ENCODE results near the gene PKNOX2.

Gene PKNOX2

DNA sequence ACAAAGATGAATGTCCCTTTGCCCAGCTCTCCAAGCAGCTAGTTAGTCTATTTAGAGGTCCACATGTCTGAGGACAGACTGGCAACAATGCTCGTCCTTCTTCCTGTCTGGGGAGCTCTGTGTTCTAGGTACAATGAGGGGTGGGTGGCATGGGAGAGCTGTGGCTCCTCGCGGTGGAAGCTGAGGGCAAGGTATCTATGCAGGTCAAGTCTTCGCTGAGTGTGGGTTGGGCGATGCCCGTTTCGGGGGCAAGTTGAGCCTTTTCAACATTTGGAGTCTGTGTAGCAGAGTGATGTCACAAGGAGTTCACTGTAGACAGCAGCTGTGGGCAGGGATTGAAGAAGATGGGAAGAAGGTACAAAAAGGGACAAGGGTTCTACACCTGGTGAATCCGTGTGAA, 168.3 kb downstream of the PKNOX2 start:
- no peak for DNase-seq (ENCODE audit: low read depth in 2 of 2)
- TF ChIP-seq, protein P1, sequence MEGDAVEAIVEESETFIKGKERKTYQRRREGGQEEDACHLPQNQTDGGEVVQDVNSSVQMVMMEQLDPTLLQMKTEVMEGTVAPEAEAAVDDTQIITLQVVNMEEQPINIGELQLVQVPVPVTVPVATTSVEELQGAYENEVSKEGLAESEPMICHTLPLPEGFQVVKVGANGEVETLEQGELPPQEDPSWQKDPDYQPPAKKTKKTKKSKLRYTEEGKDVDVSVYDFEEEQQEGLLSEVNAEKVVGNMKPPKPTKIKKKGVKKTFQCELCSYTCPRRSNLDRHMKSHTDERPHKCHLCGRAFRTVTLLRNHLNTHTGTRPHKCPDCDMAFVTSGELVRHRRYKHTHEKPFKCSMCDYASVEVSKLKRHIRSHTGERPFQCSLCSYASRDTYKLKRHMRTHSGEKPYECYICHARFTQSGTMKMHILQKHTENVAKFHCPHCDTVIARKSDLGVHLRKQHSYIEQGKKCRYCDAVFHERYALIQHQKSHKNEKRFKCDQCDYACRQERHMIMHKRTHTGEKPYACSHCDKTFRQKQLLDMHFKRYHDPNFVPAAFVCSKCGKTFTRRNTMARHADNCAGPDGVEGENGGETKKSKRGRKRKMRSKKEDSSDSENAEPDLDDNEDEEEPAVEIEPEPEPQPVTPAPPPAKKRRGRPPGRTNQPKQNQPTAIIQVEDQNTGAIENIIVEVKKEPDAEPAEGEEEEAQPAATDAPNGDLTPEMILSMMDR (IDR thresholded peaks at IDR 0.05; ENCODE audit: low read depth, low read length) = no peak
- no peak overlapping the region for H3K4me3 ChIP-seq (replicated peaks in 1 of 2; ENCODE audit: low read depth in 2 of 2, low read length in 2 of 2)

DNA sequence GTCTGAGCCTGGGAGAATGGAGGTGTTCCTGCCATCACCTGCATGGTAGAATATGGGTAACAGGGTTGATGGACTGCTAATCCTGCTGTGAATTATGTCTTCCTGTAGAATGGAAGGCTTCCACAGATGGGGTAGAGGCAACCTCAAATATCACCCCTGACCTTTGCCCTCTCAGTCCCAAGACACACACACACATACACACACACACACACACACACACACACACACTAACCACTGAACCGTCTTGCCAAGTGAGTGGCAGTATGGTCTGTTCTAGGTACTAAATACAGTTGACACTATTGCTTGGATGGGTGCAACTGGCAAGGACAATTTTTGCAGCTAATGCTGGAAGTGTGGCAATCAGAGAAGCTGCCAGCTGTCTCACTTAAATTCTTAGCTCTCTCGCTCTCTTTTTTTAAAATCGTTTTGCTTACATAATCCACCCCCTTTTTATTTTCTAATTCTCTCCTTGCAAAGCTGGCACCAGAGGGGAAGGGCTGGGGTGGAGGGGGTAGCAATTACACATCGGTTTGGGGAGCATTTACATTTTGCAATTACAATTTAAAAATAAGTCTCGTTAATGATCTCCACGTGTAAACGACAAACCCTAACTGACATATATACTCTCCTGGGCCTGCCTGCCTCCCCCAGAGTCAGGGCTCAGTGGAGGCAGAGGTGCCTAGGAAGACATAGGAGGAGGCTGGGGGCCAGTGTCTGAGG, 169.0 kb downstream of the PKNOX2 start:
- DNase-seq (ENCODE audit: low read depth in 2 of 2) = no peak

DNA sequence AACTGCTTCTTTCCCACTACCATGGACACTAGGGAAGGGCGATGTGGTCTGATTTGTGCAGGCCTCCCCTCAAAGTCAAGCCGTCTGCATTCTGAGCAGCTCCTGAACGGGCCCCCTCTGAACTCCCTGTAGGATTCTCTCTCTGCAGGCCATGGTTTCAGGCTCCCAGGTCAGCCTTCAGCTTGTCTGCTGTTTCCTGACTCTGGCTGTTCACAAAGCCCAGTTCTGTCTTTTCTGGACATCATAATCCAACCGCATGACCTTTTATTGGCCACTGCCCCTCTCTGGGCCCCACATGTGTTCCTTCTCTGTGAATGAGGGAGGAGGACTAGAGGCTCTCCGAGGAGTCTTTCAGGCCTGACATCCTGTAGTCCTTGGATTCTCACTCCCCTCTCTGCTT, 170.6 kb downstream of the PKNOX2 start:
- TF ChIP-seq, protein P1 (IDR thresholded peaks at IDR 0.05; ENCODE audit: low read depth, low read length) = no peak
- DNase-seq (ENCODE audit: low read depth in 2 of 2) = no peak
- no peak overlapping the region for H3K4me3 ChIP-seq (replicated peaks in 1 of 2; ENCODE audit: low read depth in 2 of 2, low read length in 2 of 2)

More for the DNA sequence above, 169.0 kb downstream of the PKNOX2 start:
- TF ChIP-seq, protein P1 (IDR thresholded peaks at IDR 0.05; ENCODE audit: low read depth, low read length) = no peak
- H3K4me3 ChIP-seq (replicated peaks in 1 of 2; ENCODE audit: low read depth in 2 of 2, low read length in 2 of 2) = no peak overlapping the region

DNA sequence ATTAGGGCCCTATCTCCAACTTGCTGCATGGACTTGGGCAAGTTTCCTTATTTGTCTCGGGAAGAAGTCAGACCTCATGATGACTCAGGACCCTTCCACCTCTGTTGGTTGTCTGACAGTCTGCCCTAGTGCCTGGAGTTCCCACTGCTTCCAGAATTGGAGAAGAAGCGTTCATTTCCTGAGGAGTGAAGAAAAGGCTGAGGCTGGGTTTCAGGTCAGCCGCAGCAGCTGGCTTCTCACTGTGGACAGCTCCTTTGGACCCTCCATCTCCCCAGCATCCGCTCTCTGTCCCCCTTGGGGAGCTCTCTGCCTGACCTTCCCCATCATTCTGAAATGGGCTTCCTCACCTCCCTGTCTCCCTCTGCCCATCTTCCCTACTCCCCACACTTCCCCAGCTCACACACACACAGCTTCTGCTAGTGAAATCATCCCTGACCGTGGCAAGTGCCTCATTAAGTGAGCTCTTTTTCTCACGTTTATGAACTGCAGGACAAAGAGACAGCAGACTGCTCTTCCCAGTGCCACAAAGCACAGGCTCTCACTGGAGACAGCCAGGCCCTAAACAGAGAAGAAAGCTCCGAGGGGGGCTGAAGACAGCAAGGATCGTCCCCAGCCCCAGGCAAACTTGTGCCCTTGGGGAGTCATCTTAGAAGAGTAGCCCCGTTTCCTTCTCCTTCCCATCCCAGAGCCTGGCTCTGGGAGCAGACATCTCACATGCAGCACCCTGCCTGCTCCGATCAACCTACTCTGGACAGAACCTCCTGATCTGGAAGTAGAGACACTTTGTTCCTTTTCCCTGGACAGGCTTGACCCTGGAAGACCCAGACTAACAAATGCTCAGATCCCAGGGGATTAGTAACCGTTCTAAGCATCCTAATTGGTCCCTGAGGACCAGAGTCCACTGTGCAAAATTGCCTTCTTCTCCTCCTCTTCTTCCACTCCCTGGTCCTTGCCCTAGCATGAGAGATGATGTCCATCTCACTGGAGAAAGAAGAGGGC, 173.6 kb downstream of the PKNOX2 start:
- H3K4me3 ChIP-seq (replicated peaks in 1 of 2; ENCODE audit: low read depth in 2 of 2, low read length in 2 of 2) = no peak overlapping the region
- DNase-seq (ENCODE audit: low read depth in 2 of 2) = peak in 1 of 2 donors; percentile 14
- TF ChIP-seq, protein P1 (IDR thresholded peaks at IDR 0.05; ENCODE audit: low read depth, low read length) = no peak

DNA sequence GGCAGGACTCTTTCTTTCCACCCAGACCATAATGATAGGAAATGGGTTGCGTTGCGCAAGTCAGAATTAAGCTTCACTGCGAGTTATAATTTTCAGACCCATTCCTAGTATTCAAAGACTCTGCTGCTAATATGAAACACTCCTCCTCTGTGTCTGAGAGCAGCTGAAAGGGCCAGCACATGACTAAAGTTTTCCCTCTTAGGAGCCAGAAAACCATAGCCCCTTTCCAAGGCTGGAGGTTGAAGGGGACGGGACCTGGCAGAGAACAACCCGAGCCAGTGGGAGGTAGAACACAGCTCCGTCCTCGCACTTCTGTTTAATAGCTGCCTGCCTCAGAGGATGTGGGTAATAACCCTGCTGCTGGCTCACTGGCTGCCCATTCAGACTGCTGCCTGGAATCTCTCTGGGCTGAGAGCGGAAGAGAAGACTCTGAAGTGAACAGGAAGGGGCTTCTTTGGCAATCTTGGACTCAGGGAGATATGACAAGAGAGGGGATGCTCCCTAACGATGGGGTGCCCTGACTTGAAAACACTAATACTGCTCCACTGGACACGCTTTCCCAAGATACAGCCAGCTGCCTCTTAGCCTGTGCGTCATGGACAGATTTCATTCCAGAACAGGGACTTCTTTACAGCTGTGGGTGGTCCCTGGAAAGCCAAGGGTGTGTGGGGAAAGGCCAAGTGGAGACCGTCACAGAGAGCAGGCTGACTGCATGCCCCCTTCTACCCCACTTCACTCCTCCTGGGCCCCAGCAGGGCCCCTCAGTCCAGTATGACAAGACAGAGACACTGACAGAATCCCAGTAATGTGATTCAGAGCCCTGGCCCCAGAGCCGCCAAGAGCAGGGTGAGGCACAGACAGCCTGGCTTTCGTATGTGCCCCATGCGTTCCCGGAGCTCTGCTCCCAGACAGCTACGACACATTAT, 174.6 kb downstream of the PKNOX2 start:
- TF ChIP-seq, protein P1 (IDR thresholded peaks at IDR 0.05; ENCODE audit: low read depth, low read length) = no peak
- peak; percentile 7 to 70 for DNase-seq (ENCODE audit: low read depth in 2 of 2)
- H3K4me3 ChIP-seq (replicated peaks in 1 of 2; ENCODE audit: low read depth in 2 of 2, low read length in 2 of 2) = no peak overlapping the region

DNA sequence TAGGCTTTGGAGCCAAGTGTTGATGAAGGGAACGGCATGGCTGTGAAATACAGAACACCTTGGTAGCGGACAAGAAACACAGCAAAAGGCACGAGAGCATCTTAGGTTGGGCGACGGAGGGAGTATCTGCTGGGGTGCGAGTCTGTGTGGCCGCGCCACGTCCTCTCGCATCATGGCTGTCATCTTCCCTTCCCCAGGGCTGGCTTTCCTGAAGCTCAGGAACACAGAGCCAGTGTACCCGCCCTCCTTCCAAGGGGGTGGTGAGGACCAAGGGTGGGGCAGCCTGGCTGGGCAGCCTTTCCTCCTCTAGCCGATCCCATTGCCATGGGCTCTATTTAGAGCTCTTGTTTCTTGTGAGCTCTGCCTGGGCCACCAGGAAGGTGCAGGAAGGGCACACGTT, 177.1 kb downstream of the PKNOX2 start:
- DNase-seq (ENCODE audit: low read depth in 2 of 2) = no peak
- TF ChIP-seq, protein P1 (IDR thresholded peaks at IDR 0.05; ENCODE audit: low read depth, low read length) = no peak
- no peak overlapping the region for H3K4me3 ChIP-seq (replicated peaks in 1 of 2; ENCODE audit: low read depth in 2 of 2, low read length in 2 of 2)

Data from cardiac fibroblast (primary cell).